HUES64 (cell line): ENCODE results near the gene GLYATL3.

Experiments used
- H3K27ac ChIP-seq: 2 replicates; pipeline ENCODE4 v1.7.0; 2013; ENCODE audit warnings: low read depth, low read length, inconsistent platforms
- H3K27me3 ChIP-seq: 2 replicates; pipeline ENCODE4 v1.6.1; 2013; ENCODE audit warnings: mild to moderate bottlenecking, low read length; ENCODE audit not compliant: insufficient read depth
- H3K36me3 ChIP-seq: 2 replicates; pipeline ENCODE4 v1.6.1; 2013; ENCODE audit warnings: mild to moderate bottlenecking, low read length; ENCODE audit not compliant: insufficient read depth
- H3K4me1 ChIP-seq: 2 replicates; pipeline ENCODE4 v1.6.1; 2013; ENCODE audit warnings: mild to moderate bottlenecking, low read length, moderate library complexity; ENCODE audit not compliant: insufficient read depth
- H3K4me3 ChIP-seq: 2 replicates; pipeline ENCODE4 v1.5.1; 2013; ENCODE audit warnings: mild to moderate bottlenecking, low read length, moderate library complexity
- H3K9ac ChIP-seq: 2 replicates; pipeline ENCODE4 v1.6.1; 2013; ENCODE audit warnings: mild to moderate bottlenecking, low read depth, low read length
- H3K9me3 ChIP-seq: 2 replicates; pipeline ENCODE4 v1.6.1; 2013; ENCODE audit warnings: low read depth, low read length; ENCODE audit not compliant: insufficient read depth
- WGBS: fragments of 150-250, 120-280 bp; methylation state at CpG from one replicate; pipeline ENCODE4 v1.1.7; 2013; ENCODE audit warnings: missing lambda C conversion rate; 5-methylcytosine and 5-hydroxymethylcytosine counted together

Gene GLYATL3

DNA sequence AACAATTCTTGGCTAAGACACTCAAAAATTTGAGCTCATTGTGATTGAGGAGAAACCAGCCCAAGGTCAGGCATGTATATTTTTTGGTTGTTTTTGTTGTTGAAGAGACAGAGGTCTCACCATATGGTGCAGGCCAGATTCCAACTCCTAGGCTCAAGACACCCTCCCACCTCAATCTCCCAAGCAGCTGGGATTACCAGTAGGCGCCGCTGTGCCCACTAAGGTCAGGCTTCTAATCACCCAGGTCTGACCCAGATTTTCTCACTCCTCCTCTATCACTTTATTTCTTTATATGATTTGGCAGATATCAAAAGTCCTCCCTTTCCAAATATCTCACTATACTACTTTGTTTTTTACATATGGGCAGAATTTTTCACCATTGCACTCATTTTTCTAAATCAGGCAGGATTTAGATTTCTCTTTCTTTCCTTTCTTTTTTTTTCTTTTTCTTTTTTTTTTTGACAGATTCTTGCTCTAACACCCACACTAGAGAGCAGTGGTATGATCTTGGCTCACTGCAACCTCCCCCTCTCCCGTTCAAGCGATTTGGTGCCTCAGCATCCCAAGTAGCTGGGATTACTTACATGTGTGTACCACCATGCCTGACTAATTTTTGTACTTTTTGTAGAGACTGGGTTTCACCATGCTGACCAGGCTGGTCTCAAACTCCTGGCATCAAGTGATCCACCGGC is 49.0 kb downstream of the GLYATL3 start:
- H3K36me3 ChIP-seq = peaks cover 8% of the 10 kb centered on the region; the same call in 1 of the 2 replicates
- H3K27ac ChIP-seq = no peak overlapping the region
- no peak overlapping the region for H3K4me3 ChIP-seq
- no peaks in the 10 kb centered on the region for H3K9me3 ChIP-seq
- H3K27me3 ChIP-seq = peaks cover 43% of the 10 kb centered on the region
- WGBS = 80% methylated on average over 5 of the region's 5 CpGs
- peaks cover 26% of the 10 kb centered on the region for H3K4me1 ChIP-seq
- H3K9ac ChIP-seq = no peak overlapping the region

GRCh38 chr6:49549691-49550491 is 50.2 kb downstream of the GLYATL3 start:
- peaks cover 34% of the 10 kb centered on the region for H3K4me1 ChIP-seq
- no peaks in the 10 kb centered on the region for H3K9me3 ChIP-seq
- H3K4me3 ChIP-seq = peak overlapping the region; percentile 70
- H3K27me3 ChIP-seq = peaks cover 55% of the 10 kb centered on the region
- H3K9ac ChIP-seq = peak overlapping the region; percentile 90
- H3K36me3 ChIP-seq = peaks cover 18% of the 10 kb centered on the region; the same call in 1 of the 2 replicates
- peak overlapping the region; percentile 98 for H3K27ac ChIP-seq
- WGBS = 23% methylated on average over 18 of the region's 20 CpGs

- Histone ChIP-seq H3K36me3 (peaks cover 22% of the 10 kb centered on the region; the same call in 1 of the 2 replicates), H3K9me3 (no peaks in the 10 kb centered on the region), H3K27me3 (peaks cover 60% of the 10 kb centered on the region), H3K4me1 (peaks cover 37% of the 10 kb centered on the region), H3K27ac (peak within 1 kb of the TSS; percentile 98), H3K4me3 (peak within 1 kb of the TSS; percentile 70), H3K9ac (peak within 1 kb of the TSS; percentile 90)
- under 1% methylated on average over 42 of the region's 42 CpGs for WGBS
These were observed 50.9 kb downstream of the GLYATL3 start, which contains the start of gene C6orf141 for GRCh38 chr6:49550492-49551077. Gene C6orf141, plus strand, starts transcription at chr6:49550668. Its CDS starts 125 bp downstream, at chr6:49550793.

GRCh38 chr6:49551078-49551865 is 51.5 kb downstream of the GLYATL3 start:
- H3K4me1 ChIP-seq = peaks cover 41% of the 10 kb centered on the region
- H3K27ac ChIP-seq = peak overlapping the region; percentile 98
- peaks cover 29% of the 10 kb centered on the region for H3K36me3 ChIP-seq
- WGBS = under 1% methylated on average over 38 of the region's 38 CpGs
- H3K4me3 ChIP-seq = peak overlapping the region; percentile 70
- peak overlapping the region; percentile 90 for H3K9ac ChIP-seq
- H3K27me3 ChIP-seq = peaks cover 67% of the 10 kb centered on the region
- H3K9me3 ChIP-seq = no peaks in the 10 kb centered on the region

DNA sequence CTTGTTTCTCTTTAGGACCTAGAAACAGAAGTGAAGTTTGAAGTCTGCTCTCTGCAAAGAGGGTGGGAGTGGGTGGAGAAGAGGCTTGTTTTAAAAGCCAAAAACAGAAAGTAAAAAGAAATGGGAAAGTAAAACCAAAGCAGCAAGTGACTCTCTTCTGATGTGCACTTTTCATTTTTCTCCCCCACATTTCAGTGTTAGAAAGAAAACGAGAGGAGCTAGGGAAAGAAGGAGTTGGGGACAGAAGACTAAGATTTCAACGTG is 52.1 kb downstream of the GLYATL3 start:
- Histone ChIP-seq H3K9ac (peak overlapping the region; percentile 90; the same call in 1 of the 2 replicates), H3K36me3 (peaks cover 34% of the 10 kb centered on the region), H3K4me1 (peaks cover 46% of the 10 kb centered on the region), H3K27me3 (peaks cover 72% of the 10 kb centered on the region), H3K27ac (peak overlapping the region; percentile 98), H3K4me3 (peak overlapping the region; percentile 70), H3K9me3 (no peaks in the 10 kb centered on the region)
- no CpG with 5 or more reads among the region's 2 CpGs for WGBS

DNA sequence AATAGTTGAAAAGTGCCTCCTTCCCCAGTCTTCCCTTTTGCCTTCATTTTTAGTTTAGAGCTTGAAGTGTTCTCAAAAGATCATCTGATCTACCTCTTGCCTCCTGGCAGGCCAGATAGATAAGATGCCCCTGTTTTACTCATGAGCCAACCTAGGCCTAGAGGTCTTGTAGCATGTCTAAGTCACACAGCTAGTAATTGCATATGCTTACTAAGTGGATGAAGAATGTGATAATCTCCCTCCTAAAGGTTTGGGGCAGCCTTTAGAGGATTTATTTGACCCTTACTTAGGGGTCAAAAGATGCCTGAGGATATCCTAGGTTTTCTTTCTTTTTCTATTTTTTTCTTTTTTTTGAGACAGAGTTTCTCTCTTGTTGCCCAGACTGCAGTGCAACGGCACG is 52.9 kb downstream of the GLYATL3 start:
- H3K9ac ChIP-seq = peak overlapping the region; percentile 90; the same call in 1 of the 2 replicates
- H3K27ac ChIP-seq = peak overlapping the region; percentile 98; the same call in 1 of the 2 replicates
- peaks cover 46% of the 10 kb centered on the region for H3K4me1 ChIP-seq
- H3K36me3 ChIP-seq = peaks cover 35% of the 10 kb centered on the region
- no peaks in the 10 kb centered on the region for H3K9me3 ChIP-seq
- peaks cover 75% of the 10 kb centered on the region for H3K27me3 ChIP-seq
- H3K4me3 ChIP-seq = peak overlapping the region; percentile 70
- 98% methylated on average over 2 of the region's 2 CpGs for WGBS

DNA sequence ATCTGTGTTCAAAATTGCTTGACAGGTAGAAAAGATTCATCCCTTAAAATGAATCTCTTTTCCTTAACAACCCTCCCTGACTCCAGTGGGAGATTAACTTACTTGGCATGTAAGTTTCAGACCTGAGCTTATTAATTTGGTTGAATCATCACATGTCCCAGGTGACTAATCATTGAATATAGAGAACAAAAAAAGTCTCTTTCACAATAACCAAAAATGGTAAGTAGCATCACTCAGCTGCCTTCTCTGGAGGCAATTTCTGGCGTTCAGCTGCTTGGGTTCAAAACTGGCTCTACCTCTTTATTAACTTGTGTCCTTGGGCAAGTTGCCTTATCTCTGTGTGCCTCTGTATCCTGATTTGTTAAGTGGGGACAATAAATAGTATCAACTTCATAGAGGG is 53.7 kb downstream of the GLYATL3 start:
- WGBS = 95% methylated on average over 1 of the region's 1 CpG
- Histone ChIP-seq H3K36me3 (peaks cover 35% of the 10 kb centered on the region), H3K27me3 (peaks cover 83% of the 10 kb centered on the region), H3K4me1 (peaks cover 46% of the 10 kb centered on the region), H3K27ac (no peak overlapping the region), H3K9me3 (no peaks in the 10 kb centered on the region), H3K4me3 (peak overlapping the region; percentile 70; the same call in 1 of the 2 replicates), H3K9ac (no peak overlapping the region)

DNA sequence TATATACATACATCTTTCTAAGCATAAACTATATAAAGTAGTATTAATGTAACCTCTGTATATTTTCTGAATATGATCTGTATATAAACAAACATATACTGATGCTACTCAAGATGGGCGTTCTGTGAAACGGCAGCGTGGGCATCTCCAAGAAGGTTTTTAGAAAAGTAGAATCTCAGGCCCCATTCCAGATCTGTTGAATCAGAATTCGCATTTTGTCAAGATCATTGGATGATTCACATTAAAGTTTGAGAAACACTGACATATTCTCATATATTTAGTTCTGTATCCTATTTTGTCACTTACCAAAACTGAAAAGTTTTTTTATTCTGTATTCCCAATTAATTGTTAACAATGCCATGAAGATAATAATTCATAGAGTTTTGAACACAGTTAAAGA is 56.2 kb downstream of the GLYATL3 start:
- peaks cover 89% of the 10 kb centered on the region for H3K27me3 ChIP-seq
- 73% methylated on average over 4 of the region's 4 CpGs for WGBS
- H3K4me3 ChIP-seq = no peak overlapping the region
- no peak overlapping the region for H3K27ac ChIP-seq
- no peak overlapping the region for H3K9ac ChIP-seq
- peaks cover 39% of the 10 kb centered on the region for H3K4me1 ChIP-seq
- H3K9me3 ChIP-seq = no peaks in the 10 kb centered on the region
- H3K36me3 ChIP-seq = peaks cover 38% of the 10 kb centered on the region

- peaks cover 90% of the 10 kb centered on the region for H3K27me3 ChIP-seq
These were observed 56.7 kb downstream of the GLYATL3 start for GRCh38 chr6:49556429-49556837.

GRCh38 chr6:49557177-49557576 is 57.5 kb downstream of the GLYATL3 start:
- no peaks in the 10 kb centered on the region for H3K9me3 ChIP-seq
- H3K27ac ChIP-seq = no peak overlapping the region
- H3K9ac ChIP-seq = no peak overlapping the region
- H3K36me3 ChIP-seq = peaks cover 38% of the 10 kb centered on the region
- H3K4me1 ChIP-seq = peaks cover 34% of the 10 kb centered on the region
- H3K27me3 ChIP-seq = peaks cover 89% of the 10 kb centered on the region
- 80% methylated on average over 1 of the region's 3 CpGs for WGBS
- no peak overlapping the region for H3K4me3 ChIP-seq

More at GRCh38 chr6:49556429-49556837, 56.7 kb downstream of the GLYATL3 start:
- Histone ChIP-seq H3K9me3 (no peaks in the 10 kb centered on the region), H3K27ac (no peak overlapping the region), H3K4me3 (no peak overlapping the region), H3K36me3 (peaks cover 38% of the 10 kb centered on the region), H3K9ac (no peak overlapping the region), H3K4me1 (peaks cover 39% of the 10 kb centered on the region)
